GM21528 (cell line): ENCODE data around the gene RBBP8.
A peak's percentile ranks its signal among the peaks of the same experiment; 100 is the strongest.
"Not testable (repeated sequence)": the region's sequence is repeated elsewhere in the genome, so short reads cannot be mapped to it uniquely, and the experiment has no call there.

Experiments used
- ATAC-seq: cut with Tn5 transposase; IDR thresholded peaks from one replicate; pipeline ENCODE4 v1.9.1; 2021; ENCODE audit warnings: mild to moderate bottlenecking, moderate library complexity; ENCODE audit not compliant: unreplicated experiment, low FRiP score

The RBBP8 gene

DNA sequence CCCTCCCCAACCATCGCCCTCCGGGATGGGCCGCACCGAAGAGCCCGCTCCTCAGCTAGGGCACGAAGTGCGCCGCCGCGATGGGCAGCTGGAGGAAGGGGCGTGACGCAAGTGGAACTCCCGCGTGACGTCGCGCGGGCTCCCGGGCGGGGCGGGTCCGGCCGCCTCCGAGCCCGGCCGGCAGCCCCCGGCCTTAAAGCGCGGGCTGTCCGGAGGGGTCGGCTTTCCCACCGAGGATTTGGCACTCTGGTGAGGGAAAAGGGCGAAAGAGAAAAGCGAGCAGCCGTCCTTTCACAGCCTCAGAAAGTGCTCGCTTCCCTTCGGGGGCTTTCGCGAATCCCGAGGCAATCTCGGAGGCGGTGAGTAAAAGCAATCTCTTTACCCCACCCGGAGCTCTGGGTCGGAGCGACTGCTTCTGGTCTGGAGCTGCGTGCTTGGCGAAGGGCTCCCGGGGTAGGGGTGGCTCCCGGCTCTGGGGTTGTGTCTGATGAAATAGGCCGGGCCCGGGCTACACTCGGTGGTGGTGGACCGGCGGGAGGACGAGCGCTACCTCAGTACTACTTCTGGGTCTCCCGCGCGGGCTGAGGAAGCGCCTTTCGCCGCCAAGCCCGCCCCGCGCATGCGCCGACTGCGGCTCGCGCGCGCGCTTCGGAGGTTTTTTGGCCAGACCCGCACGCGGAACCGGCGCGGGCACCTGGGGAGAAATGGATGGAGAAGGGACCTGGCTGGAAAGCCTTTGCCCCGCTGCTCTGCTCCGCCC lies at the start of gene RBBP8:
Gene RBBP8 (plus strand): TSS at position 123 of the 760 bp plus-strand sequence. CDS start 3,524 bp downstream, outside the sequence.
- peak; percentile 84 for ATAC-seq

DNA sequence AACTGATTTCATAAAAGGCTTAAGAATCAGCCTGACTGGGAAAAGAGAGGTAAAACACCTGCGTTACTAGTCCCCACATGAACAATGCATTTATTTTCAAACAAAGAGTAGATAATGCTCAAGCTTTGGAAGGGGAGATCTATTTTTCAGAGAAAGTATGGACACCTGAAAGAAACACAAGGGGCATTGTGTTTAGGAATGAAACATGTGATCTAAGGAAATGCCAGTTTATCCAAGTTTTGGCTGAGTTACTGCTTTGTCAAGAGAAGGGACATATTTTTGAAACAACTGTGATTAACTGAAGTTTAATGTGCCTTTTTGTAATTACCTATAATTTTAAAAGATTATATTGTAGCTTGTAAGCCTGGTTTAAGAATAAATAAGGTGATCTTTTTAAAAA lies 49.3 kb upstream of the RBBP8 start:
- ATAC-seq, result no peak

DNA sequence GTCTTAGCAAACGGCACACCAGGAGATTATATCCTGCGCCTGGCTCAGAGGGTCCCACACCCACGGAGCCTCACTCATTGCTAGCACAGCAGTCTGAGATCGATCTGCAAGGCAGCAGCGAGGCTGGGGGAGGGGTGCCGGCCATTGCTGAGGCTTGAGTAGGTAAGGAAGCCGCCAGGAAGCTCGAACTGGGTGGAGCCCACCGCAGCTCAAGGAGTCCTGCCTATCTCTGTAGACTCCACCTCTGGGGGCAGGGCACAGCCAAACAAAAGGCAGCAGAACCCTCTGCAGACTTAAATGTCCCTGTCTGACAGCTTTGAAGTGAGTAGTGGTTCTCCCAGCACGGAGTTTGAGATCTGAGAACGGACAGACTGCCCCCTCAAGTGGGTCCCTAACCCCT lies 47.4 kb upstream of the RBBP8 start:
- ATAC-seq, result not testable (repeated sequence)

DNA sequence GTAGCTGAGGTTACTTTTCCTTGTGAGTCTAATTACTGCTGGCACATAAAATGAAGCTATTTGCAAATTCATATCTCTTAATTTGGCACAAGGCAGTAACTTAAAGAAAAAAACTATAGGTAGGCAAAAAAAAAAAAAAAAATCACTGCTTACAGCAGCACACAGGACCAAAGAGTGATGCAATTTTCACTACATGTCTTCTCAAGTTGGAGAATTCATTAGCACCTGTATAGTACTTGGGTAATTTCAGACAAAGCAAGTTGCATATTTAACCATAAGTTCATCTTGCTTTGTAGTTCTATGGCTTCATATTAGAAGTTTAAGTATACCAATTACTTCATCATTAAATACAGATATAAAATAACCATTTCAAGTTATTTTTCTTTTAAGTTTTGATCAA lies 33.7 kb upstream of the RBBP8 start:
- no peak for ATAC-seq

- ATAC-seq, result no peak
These were observed 32.4 kb upstream of the RBBP8 start for GRCh38 chr18:22900558-22901238.

DNA sequence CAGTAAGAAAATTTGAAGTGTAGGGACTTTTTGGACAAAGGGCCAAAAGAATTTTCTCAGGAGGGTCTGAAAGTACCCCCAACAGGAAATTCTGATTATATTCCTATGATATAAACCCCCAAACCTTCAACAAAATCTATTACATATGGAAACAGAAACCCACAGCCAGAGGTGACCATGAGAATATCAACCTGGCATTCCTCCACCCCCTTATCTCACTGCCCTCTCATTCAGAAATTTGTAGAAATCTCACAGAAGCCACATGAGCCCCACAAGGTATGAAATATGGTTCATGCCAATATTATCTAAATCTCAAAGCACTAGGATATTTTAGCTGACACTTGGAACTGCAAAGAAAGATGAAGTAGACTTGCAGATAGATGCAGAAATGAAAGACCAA lies 31.0 kb upstream of the RBBP8 start:
- no peak for ATAC-seq

- ATAC-seq, result not testable (repeated sequence)
These were observed 29.9 kb upstream of the RBBP8 start for GRCh38 chr18:22903248-22903647.

DNA sequence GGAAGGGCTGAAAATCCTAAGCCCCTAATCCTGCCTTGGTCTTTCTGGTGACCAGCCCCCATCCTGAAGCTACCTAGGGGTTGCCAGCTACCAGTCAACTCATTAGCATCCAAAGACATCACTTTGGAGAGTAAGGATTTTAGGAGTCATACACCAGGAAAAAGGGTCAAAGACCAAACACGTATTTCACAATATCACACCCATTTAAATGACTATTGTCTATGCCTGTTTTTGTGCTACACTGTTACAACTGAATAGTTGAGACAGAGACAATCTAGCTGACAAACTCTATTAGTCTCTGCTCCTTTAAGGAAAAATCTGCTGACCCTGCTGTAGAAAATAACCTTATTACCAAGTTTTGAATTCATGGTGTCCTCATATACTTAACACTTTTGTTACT lies 21.0 kb upstream of the RBBP8 start:
- no peak for ATAC-seq

DNA sequence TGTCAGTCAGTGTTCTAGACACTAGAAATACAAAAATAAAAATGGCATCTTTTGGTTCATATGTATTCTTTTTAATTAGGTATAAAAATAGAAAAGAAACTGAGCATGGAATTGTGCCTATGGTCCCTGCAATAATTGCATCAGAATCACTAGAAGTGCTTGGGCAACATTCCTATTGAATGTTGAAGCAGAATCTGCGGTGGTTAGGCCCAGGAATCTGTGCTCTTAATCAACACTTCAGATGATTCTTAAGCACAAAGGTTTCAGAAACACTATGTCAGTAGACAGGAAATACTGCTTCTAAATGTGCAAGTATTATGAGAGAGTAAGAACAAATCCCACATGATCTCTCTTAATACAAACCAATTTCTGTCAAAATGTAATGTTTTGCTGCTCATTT lies 20.3 kb upstream of the RBBP8 start:
- ATAC-seq, result no peak

DNA sequence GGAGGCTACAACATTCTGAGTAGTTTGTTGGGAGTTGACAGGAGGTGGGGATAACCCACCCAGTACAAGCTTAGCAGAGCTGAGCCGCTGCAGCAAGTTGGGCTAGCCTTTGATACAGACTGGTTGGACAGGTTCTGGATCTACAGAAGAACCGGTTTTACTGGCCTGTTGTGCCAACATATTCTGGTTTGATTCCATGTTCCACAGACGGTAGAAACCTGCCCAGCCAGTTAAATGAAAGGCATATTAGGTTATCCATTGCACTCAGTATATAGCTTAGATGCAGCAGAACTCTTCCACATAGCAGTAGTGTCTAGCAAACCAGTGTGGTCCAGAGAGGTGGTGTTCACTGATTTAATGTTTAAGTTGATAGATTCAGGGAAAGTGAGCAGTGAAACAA lies 19.3 kb upstream of the RBBP8 start:
- ATAC-seq, result no peak

- no peak for ATAC-seq
These were observed 18.5 kb upstream of the RBBP8 start for GRCh38 chr18:22914633-22915032.

DNA sequence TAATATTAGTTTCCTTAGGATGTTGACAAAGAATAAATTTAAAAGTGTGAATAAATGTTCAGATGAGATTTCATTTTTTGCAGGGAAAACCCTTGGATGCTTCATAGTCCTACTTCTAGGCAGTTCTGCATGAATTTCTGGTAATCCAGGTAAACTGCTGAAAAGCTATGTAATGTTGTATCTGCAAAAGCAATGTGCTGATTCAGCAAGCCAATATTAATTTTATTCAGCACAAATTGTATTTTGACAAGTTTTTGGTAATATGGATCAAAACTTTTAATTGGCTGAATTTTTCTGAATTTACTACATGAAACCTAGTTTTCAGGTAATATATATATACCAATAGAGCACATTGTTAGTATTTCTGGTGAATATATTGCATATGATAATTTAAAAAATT lies 17.8 kb upstream of the RBBP8 start:
- ATAC-seq, result no peak

DNA sequence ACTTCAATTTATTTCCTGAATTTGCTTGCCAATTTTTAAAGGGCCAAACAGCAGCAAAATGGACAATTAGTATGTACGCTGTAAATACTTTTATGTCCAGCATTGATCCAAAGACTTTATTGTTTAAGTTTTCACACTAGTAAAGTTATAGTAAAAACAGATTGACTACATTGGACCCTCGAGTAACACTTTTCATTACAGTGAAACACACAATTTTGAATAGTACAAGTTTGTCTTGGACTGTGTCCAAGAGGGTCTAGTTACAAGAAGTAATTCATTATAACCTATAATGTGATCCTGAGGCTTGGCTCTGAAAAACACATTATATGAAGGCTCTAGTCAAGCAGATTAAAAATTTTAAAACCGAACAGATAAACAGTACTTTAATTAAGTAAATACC lies 11.4 kb upstream of the RBBP8 start:
- no peak for ATAC-seq

DNA sequence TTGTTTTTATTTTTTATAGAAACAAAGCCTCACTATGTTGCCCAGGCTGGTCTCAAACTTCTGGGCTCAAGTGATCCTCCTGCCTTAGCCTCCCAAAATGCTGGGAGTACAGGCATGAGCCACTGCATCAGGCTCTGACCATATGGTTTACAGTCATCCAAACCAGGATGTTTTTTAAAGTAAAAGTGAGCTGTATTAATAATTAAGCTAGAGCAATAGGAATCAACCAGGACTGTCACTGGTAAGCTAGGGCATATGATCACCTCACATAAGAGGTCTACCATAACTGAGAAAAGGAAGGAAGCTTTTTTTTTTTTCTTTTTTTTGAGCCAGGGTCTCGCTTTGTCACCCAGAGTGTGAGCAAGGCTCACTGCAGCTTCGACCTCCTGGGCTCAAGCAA lies 8.5 kb upstream of the RBBP8 start:
- ATAC-seq, result no peak

GRCh38 chr18:22926454-22926853 lies 6.7 kb upstream of the RBBP8 start:
- ATAC-seq, result no peak

DNA sequence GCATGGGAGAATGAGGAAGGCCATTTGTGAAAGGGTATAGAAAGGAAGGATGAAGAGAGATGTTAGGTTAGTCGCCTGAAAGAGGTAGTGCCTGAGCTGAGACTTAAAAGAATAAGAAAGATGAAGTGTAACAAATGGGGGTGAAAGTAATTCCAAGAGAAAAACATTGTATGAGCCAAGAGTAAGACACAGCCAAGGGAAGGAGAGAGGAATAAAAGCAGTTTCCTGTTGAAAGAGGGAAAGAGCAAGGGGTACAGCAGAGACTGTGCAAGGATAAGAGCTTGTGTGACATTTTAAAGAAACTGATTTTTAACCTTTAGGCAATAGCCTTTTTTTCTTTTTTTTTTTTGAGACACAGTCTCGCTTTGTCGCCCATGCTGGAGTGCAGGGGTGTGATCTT lies 4.8 kb upstream of the RBBP8 start:
- ATAC-seq, result no peak

GRCh38 chr18:22930089-22930713 lies 2.9 kb upstream of the RBBP8 start:
- no peak for ATAC-seq

DNA sequence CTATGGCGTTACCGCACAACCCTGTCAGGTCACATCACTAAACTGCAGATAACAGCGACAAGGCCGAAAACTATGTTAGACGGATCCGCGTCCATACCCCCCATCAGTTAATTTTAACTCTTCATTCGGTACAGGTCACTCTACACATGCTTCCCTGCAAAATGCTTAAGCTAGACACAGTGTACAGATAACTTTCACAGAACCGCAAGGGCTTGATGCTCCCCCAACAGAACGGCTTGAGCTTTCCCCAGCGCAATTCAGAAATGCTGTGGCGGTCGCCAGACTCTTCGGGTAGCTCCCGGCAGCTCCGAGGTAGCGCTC lies 283 bp upstream of the RBBP8 start:
- peak; percentile 32 for ATAC-seq

DNA sequence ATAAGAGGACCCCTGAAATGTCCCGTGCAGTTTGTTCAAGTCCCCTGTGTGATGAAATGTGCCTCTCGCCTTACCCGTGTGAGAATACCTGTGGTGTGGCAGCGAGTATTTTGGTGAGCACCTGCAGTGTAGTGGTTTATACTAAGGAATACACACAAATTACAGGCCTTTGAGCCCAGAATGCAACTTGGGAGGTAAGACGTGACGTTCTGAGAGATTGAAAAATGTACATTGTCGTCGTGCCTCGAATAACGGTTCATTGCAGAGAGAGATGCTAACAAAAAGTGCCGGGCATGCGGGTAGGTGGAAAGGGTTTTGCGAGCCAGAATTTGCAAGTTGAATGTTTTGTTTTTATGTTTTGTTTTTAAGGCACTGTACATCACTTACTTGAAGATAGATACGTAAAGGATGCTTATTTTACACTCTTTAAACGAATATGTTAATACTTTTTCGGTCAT lies 867 bp downstream of the RBBP8 start:
- ATAC-seq, result peak; percentile 19

DNA sequence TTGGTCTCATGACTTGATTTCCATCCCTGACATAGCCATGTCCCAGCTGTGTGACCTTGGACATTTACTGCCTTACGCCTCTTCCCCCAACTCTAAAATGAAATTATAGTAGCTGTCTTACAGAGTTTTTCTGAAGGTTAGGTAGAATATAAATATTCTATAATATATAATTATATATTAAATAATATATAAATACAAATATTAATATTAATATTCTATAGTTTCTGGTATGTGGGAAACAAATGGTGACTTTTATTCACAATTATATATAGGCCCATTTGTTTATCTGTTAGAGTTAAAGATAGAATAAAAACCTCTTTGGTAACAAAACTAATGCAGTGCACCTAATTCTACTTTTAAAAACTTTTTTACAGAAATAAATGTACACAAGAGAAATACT lies 1.7 kb downstream of the RBBP8 start:
- no peak for ATAC-seq

GRCh38 chr18:22935431-22935830 lies 2.3 kb downstream of the RBBP8 start:
- no peak for ATAC-seq

DNA sequence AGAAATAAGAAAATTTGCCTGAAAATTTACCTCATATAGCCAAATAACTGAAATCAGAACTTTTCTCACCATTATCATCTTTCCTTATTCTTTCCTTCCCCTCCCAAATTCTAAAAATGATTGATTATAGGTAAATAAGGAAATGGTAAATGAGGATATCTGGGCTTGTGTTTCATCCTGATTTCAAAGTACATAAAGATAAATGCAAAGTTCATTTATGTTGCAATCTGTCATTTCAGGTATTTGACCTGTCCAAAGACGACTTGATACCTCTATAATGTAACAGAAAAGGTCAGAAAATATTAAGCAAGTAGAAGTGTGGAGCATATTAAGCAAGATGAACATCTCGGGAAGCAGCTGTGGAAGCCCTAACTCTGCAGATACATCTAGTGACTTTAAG lies 3.4 kb downstream of the RBBP8 start:
- no peak for ATAC-seq
